Right lobe of liver (tissue), 4 donors: ENCODE data around the gene ZNF444.

Source experiments
- POLR2A ChIP-seq: fragments of 450-650 bp; IDR thresholded peaks from one replicate; pipeline ENCODE4 v1.6.1; 2017; ENCODE audit warnings: antibody characterized with exemption, mild to moderate bottlenecking
- TF ChIP-seq, protein P1 (sequence below), 4 donors: fragments of 200-600 bp in 3 of 4; fragments of 450-650 bp in 1 of 4; IDR thresholded peaks; one replicate each; pipeline versions ENCODE4 v1.5.1 to v1.8.0; 2016 to 2022; ENCODE audit warnings: antibody characterized with exemption in 4 of 4, mild to moderate bottlenecking in 2 of 4
- donor health status: DM: no; HTN: no; CAD: no.
- donor health status: DM: no; HTN: no; CAD: no.
- donor health status: DM: no; HTN: yes; CAD: no.

DNA sequence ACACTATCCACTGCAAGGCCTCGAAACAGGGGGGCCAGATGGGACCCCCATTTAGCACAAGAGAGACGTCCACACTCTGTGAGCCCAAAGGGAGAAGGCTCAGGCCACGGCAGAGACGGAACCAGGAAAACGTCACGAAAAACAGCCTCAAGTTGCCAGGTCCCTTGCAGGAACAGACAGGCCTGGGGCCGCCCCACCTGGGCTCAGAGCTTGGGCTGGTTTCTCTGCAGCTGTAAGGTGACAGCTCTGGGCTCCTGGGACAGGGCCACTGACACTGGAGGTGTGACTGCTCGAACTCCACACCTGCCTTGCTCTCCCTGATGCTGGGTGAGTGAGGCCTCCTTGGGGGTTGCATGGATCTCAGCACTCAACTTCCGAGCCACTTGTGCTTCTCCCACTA lies 23.2 kb upstream of the ZNF444 start:
- TF ChIP-seq, protein P1, sequence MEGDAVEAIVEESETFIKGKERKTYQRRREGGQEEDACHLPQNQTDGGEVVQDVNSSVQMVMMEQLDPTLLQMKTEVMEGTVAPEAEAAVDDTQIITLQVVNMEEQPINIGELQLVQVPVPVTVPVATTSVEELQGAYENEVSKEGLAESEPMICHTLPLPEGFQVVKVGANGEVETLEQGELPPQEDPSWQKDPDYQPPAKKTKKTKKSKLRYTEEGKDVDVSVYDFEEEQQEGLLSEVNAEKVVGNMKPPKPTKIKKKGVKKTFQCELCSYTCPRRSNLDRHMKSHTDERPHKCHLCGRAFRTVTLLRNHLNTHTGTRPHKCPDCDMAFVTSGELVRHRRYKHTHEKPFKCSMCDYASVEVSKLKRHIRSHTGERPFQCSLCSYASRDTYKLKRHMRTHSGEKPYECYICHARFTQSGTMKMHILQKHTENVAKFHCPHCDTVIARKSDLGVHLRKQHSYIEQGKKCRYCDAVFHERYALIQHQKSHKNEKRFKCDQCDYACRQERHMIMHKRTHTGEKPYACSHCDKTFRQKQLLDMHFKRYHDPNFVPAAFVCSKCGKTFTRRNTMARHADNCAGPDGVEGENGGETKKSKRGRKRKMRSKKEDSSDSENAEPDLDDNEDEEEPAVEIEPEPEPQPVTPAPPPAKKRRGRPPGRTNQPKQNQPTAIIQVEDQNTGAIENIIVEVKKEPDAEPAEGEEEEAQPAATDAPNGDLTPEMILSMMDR (IDR thresholded peaks at IDR 0.05): no peak
- no peak for TF ChIP-seq POLR2A
